ENCODE results near the gene CNTFR. TPM values are rescaled to one million over a fixed set of nuclear protein-coding genes. Genes with fewer than 3 reads are reported as not detected.

The CNTFR gene
- total RNA-seq, 2 donors from 2014 or later: 2.7 to 13.3 TPM

DNA sequence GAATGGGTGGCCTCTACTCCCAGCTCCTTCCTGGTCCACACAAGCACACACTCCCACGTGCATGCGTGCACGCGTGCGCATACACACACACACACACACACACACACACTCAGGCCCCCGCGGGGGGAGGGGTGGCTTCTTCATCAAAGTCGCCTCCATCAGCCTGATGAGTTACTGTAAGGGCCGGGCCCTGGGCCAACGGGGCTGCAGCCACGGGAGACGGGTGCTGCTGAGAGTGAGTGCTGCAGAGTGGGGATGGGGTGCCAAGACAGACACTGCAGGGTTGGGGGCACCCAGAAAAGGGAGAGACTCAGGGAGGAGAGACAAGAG lies 18.1 kb downstream of the CNTFR start:
- Histone ChIP-seq H3K4me1 (replicated peaks) (no peaks in the 10 kb centered on the region), H3K4me3 (no peak overlapping the region), H3K36me3 (no peaks in the 10 kb centered on the region), H3K9me3 (no peaks in the 10 kb centered on the region), H3K27me3 (replicated peaks; ENCODE audit: insufficient read depth) (no peaks in the 10 kb centered on the region), H3K27ac (no peak overlapping the region)
- intact Hi-C loops (cut with DNase I): no loop called here
- no peak for DNase-seq (ENCODE audit: low spot score)
- TF ChIP-seq, protein P1, sequence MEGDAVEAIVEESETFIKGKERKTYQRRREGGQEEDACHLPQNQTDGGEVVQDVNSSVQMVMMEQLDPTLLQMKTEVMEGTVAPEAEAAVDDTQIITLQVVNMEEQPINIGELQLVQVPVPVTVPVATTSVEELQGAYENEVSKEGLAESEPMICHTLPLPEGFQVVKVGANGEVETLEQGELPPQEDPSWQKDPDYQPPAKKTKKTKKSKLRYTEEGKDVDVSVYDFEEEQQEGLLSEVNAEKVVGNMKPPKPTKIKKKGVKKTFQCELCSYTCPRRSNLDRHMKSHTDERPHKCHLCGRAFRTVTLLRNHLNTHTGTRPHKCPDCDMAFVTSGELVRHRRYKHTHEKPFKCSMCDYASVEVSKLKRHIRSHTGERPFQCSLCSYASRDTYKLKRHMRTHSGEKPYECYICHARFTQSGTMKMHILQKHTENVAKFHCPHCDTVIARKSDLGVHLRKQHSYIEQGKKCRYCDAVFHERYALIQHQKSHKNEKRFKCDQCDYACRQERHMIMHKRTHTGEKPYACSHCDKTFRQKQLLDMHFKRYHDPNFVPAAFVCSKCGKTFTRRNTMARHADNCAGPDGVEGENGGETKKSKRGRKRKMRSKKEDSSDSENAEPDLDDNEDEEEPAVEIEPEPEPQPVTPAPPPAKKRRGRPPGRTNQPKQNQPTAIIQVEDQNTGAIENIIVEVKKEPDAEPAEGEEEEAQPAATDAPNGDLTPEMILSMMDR (IDR thresholded peaks at IDR 0.05): no peak
- TF ChIP-seq POLR2A (IDR thresholded peaks at IDR 0.05): no peak
- no peak for TF ChIP-seq POLR2AphosphoS5 (IDR thresholded peaks at IDR 0.05)
- WGBS: 56% methylated on average over 12 of the region's 12 CpGs

DNA sequence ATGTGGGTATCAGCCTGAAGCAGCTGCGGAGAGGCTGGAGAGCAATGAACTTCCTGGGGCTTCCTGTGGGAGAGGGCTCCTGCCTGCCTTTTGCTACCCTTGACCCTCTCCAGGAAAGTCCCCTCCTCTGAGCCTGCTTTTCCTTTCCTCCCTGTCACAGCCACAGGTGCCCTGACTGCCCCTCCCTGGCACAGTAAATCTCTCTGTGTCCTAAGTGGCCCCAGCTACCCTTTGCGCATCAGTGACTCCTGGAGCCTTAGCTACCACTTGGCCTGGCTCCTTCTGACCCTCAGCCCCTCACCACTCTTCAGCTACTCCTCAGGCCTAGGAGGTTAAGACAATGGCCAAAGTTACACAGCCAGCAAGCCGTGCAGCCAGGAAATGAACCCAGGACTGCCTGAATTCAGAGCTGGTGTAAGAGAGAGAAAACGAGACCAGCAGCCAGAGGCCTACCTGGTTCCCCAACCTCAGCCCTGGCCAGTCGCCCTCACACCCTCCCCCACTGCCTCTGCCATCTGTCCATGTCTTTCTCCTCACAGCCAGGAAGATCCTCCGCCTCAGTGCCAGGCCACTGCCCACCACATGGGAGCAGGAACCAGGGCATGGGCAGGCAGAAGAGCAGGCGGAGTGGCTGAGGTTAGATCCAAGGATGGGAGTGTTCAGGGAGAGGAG lies 18.6 kb downstream of the CNTFR start:
- intact Hi-C loops (cut with DNase I): no loop called here
- H3K36me3 ChIP-seq: no peaks in the 10 kb centered on the region
- TF ChIP-seq POLR2AphosphoS5 (IDR thresholded peaks at IDR 0.05): no peak
- H3K4me1 ChIP-seq (replicated peaks): no peaks in the 10 kb centered on the region
- no peak overlapping the region for H3K4me3 ChIP-seq
- H3K27ac ChIP-seq: no peak overlapping the region
- 82% methylated on average over 7 of the region's 7 CpGs for WGBS
- no peaks in the 10 kb centered on the region for H3K9me3 ChIP-seq
- DNase-seq (ENCODE audit: low spot score): no peak
- no peaks in the 10 kb centered on the region for H3K27me3 ChIP-seq (replicated peaks; ENCODE audit: insufficient read depth)

DNA sequence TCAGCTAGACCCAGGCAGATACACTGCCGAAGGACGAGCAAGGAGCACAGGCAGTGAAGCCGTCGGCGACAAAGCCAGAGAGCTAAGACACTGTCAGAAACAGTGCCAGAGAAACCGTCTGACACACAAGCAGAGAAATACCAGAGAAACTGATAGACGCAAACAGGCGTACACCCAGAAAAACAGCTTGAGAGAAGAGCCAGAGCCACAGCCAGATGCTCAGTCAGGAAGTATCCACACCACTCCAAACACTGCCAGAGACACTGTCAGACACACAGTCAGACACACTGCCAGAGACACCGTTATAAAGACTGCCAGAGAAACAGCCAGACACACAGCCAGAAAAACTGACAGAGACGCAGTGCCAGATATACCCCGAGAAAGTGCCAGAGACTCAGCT lies 19.1 kb downstream of the CNTFR start:
- Histone ChIP-seq H3K4me3 (no peak overlapping the region), H3K27me3 (replicated peaks; ENCODE audit: insufficient read depth) (no peaks in the 10 kb centered on the region), H3K27ac (no peak overlapping the region), H3K4me1 (replicated peaks) (no peaks in the 10 kb centered on the region), H3K9me3 (no peaks in the 10 kb centered on the region), H3K36me3 (no peaks in the 10 kb centered on the region)
- intact Hi-C loops (cut with DNase I): no loop called here
- TF ChIP-seq POLR2A (IDR thresholded peaks at IDR 0.05): no peak
- TF ChIP-seq, protein P1 (IDR thresholded peaks at IDR 0.05): no peak
- no peak for TF ChIP-seq POLR2AphosphoS5 (IDR thresholded peaks at IDR 0.05)
- no peak for DNase-seq (ENCODE audit: low spot score)
- WGBS: 59% methylated on average over 11 of the region's 11 CpGs

DNA sequence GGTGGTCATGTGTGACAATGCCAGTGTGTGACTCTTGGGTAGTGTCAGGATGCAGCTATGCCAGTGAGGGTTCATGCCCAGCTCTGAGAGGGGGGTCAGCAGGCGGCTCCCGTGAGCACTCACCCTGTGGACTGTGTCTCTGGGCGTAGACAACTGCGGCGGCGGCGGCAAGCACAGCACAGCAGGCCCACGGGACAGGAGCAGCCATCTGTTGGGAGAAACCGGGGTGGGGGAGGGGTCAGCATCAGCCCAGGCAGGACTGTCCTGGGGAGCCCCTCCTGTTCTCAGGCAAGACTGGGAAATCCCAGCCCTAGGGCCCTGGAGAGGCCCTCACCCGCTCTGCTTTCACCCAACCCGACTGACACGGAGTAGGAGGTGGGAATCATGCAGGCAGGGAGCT lies 20.8 kb downstream of the CNTFR start:
- no peak overlapping the region for H3K27ac ChIP-seq
- H3K9me3 ChIP-seq: no peaks in the 10 kb centered on the region
- TF ChIP-seq POLR2AphosphoS5 (IDR thresholded peaks at IDR 0.05) (no peak), POLR2A (IDR thresholded peaks at IDR 0.05) (no peak)
- TF ChIP-seq, protein P1 (IDR thresholded peaks at IDR 0.05): no peak
- H3K27me3 ChIP-seq (replicated peaks; ENCODE audit: insufficient read depth): no peaks in the 10 kb centered on the region
- intact Hi-C loops (cut with DNase I): no loop called here
- H3K36me3 ChIP-seq: no peaks in the 10 kb centered on the region
- no peaks in the 10 kb centered on the region for H3K4me1 ChIP-seq (replicated peaks)
- DNase-seq (ENCODE audit: low spot score): no peak
- no peak overlapping the region for H3K4me3 ChIP-seq
- 75% methylated on average over 12 of the region's 12 CpGs for WGBS

DNA sequence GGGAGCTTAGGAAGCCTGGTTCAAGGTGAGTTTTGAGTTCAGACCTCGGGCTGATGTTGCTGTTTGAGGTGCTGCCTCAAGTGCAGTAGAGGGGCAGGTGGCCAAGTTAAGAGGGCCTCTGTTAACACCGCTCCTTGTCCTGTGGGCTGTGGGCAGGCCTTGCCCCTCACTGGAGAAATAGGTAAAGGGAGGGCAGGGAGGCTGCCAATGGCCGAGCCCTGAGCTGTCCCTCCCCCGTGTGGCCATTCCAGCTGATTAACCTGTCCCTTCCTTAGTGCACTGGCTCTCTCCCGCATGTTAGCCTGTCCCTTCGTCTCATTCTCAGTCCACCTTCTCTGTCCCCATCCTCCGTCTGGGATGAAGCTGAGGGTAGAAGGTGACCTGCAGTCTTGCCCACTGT lies 21.4 kb downstream of the CNTFR start:
- intact Hi-C loops (cut with DNase I): no loop called here

More for the DNA sequence above, 21.4 kb downstream of the CNTFR start:
- H3K27ac ChIP-seq: no peak overlapping the region
- no peaks in the 10 kb centered on the region for H3K27me3 ChIP-seq (replicated peaks; ENCODE audit: insufficient read depth)
- TF ChIP-seq POLR2A (IDR thresholded peaks at IDR 0.05): no peak
- TF ChIP-seq, protein P1 (IDR thresholded peaks at IDR 0.05): no peak
- TF ChIP-seq POLR2AphosphoS5 (IDR thresholded peaks at IDR 0.05): no peak
- DNase-seq (ENCODE audit: low spot score): no peak
- no peaks in the 10 kb centered on the region for H3K4me1 ChIP-seq (replicated peaks)
- no peaks in the 10 kb centered on the region for H3K9me3 ChIP-seq
- H3K4me3 ChIP-seq: no peak overlapping the region
- 77% methylated on average over 7 of the region's 7 CpGs for WGBS
- H3K36me3 ChIP-seq: no peaks in the 10 kb centered on the region
